PC-9 (cell line): Measurements from ENCODE around the gene SLC8A1. TPM values are rescaled to one million over a fixed set of nuclear protein-coding genes. Genes with fewer than 3 reads are reported as not detected.

Experiments
- BruUV-seq: library from RNA; stranded (reverse); fragments of 400-500 nt; replicated peaks from 2 replicates; lab custom pipeline; 2021; lab: Mats Ljungman, UMichigan
- CTCF ChIA-PET: fragments of 300-600 bp; sonication (Branson Sonifier 250); formaldehyde crosslinking; loops from one replicate; lab custom pipeline; 2022; ENCODE audit warnings: antibody characterized with exemption; lab: Charles Lee
- POLR2A ChIA-PET: fragments of 300-600 bp; sonication (Branson Sonifier 250); formaldehyde crosslinking; loops from one replicate; lab custom pipeline; 2022; ENCODE audit warnings: antibody characterized with exemption; ENCODE audit not compliant: unreplicated experiment; lab: Charles Lee
- DNase-seq, 2 experiments: peaks; one replicate each; pipeline versions ENCODE4 v3.0.0 to v3.0.0-alpha.2; 2015 to 2022; ENCODE audit warnings: mixed read lengths in 1 of 2
- H2AFZ ChIP-seq: fragments of 200-600 bp; sonication (generic); 2 replicates; pipeline ENCODE4 v1.8.1; 2017; ENCODE audit warnings: antibody characterized with exemption
- H3F3A ChIP-seq: fragments of 200-600 bp; sonication (generic); 2 replicates; pipeline ENCODE4 v1.8.1; 2017; ENCODE audit warnings: antibody characterized with exemption, mild to moderate bottlenecking, low read depth; ENCODE audit not compliant: insufficient read depth
- H3K27ac ChIP-seq: fragments of 200-600 bp; sonication (generic); 2 replicates; pipeline ENCODE4 v1.6.1; 2016; ENCODE audit warnings: mixed run types
- H3K27me3 ChIP-seq: fragments of 200-600 bp; sonication (generic); 2 replicates; pipeline ENCODE4 v1.6.1; 2016; ENCODE audit warnings: low read depth, mixed run types; ENCODE audit not compliant: insufficient read depth
- H3K36me3 ChIP-seq: fragments of 200-600 bp; sonication (generic); 2 replicates; pipeline ENCODE4 v1.6.1; 2016; ENCODE audit warnings: low read depth, mixed run types
- H3K4me1 ChIP-seq: fragments of 200-600 bp; sonication (generic); replicated peaks from 2 replicates; pipeline ENCODE4 v1.6.1; 2016; ENCODE audit warnings: mixed run types; ENCODE audit not compliant: insufficient read depth
- H3K4me2 ChIP-seq: fragments of 200-600 bp; sonication (generic); 2 replicates; pipeline ENCODE4 v1.6.1; 2017; ENCODE audit warnings: mixed run types
- H3K4me3 ChIP-seq: fragments of 200-600 bp; sonication (generic); 2 replicates; pipeline ENCODE4 v1.6.1; 2016; ENCODE audit warnings: mixed run types
- H3K79me2 ChIP-seq: fragments of 200-600 bp; sonication (generic); 2 replicates; pipeline ENCODE4 v1.6.1; 2017; ENCODE audit warnings: low read depth, mixed run types
- H3K9me2 ChIP-seq: fragments of 200-600 bp; sonication (generic); 2 replicates; pipeline ENCODE4 v1.8.1; 2017; ENCODE audit warnings: mild to moderate bottlenecking; ENCODE audit not compliant: insufficient read depth
- H3K9me3 ChIP-seq: fragments of 200-600 bp; sonication (generic); 2 replicates; pipeline ENCODE4 v1.8.1; 2016; ENCODE audit warnings: low read depth; ENCODE audit not compliant: insufficient read depth
- H4K20me1 ChIP-seq: fragments of 200-600 bp; sonication (generic); 2 replicates; pipeline ENCODE4 v1.8.1; 2017; ENCODE audit not compliant: insufficient read depth
- EZH2 ChIP-seq: fragments of 200-600 bp; sonication (generic); IDR thresholded peaks from 2 replicates; pipeline ENCODE4 v1.8.0; 2017; ENCODE audit warnings: antibody characterized with exemption, low read depth
- intact Hi-C: fragments of 100-400 bp; cut with micrococcal nuclease; formaldehyde crosslinking; loops from one replicate; pipeline ENCODE4 v1.10.0; 2022; ENCODE audit not compliant: unreplicated experiment
- total RNA-seq: library from RNA; stranded (reverse); gene quantifications from 2 replicates; pipeline ENCODE4 v1.2.3, GENCODE V29; 2021
- TF ChIP-seq, protein P1 (sequence below): fragments of 200-600 bp; sonication (generic); conservative IDR thresholded peaks from 2 replicates; pipeline ENCODE4 v1.6.1; 2017; ENCODE audit warnings: mixed run types, antibody characterized with exemption, mild to moderate bottlenecking, moderate library complexity

Gene SLC8A1
- total RNA-seq, 1 experiment from 2014 or later, result 13.5 TPM

DNA sequence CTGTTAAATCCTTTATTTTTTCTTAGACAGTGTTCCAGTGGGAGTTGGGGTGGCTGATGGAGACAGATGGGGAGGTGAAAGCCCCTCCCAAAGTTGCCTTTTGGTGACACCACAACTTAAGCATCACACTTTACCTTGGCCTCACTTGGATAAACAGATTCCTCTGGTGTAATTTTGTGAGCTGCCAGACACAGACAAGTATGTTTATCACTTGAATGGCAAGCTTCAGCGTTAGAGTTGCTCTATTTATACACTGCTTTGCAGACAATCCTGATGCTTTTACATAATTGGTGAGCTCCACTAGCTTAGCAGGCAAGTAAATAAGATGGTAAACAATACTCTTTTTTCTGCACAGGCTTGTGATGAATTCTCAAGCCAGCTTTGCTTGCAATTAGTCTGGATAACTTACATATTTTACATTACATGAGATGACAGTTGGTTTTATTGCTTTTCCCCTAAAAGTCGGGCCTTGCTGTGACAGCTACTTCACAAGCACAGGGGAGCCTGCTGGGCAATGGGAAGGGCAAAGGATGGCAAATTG lies 226.2 kb downstream of the SLC8A1 start:
- Histone ChIP-seq H3F3A (no peaks in the 10 kb centered on the region), H3K36me3 (no peaks in the 10 kb centered on the region), H3K9me3 (no peaks in the 10 kb centered on the region), H3K4me3 (no peak overlapping the region), H4K20me1 (no peaks in the 10 kb centered on the region), H3K9me2 (no peaks in the 10 kb centered on the region), H3K4me1 (no peaks in the 10 kb centered on the region), H3K79me2 (no peaks in the 10 kb centered on the region), H3K27ac (no peak overlapping the region), H2AFZ (no peak overlapping the region), H3K27me3 (no peaks in the 10 kb centered on the region), H3K4me2 (no peak overlapping the region)
- intact Hi-C loops, result no loop called here
- TF ChIP-seq, protein P1, sequence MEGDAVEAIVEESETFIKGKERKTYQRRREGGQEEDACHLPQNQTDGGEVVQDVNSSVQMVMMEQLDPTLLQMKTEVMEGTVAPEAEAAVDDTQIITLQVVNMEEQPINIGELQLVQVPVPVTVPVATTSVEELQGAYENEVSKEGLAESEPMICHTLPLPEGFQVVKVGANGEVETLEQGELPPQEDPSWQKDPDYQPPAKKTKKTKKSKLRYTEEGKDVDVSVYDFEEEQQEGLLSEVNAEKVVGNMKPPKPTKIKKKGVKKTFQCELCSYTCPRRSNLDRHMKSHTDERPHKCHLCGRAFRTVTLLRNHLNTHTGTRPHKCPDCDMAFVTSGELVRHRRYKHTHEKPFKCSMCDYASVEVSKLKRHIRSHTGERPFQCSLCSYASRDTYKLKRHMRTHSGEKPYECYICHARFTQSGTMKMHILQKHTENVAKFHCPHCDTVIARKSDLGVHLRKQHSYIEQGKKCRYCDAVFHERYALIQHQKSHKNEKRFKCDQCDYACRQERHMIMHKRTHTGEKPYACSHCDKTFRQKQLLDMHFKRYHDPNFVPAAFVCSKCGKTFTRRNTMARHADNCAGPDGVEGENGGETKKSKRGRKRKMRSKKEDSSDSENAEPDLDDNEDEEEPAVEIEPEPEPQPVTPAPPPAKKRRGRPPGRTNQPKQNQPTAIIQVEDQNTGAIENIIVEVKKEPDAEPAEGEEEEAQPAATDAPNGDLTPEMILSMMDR, result no peak
- BruUV-seq, result no TSS peak
- POLR2A ChIA-PET, result no interaction called here
- DNase-seq, result no peak
- CTCF ChIA-PET, result no interaction called here

DNA sequence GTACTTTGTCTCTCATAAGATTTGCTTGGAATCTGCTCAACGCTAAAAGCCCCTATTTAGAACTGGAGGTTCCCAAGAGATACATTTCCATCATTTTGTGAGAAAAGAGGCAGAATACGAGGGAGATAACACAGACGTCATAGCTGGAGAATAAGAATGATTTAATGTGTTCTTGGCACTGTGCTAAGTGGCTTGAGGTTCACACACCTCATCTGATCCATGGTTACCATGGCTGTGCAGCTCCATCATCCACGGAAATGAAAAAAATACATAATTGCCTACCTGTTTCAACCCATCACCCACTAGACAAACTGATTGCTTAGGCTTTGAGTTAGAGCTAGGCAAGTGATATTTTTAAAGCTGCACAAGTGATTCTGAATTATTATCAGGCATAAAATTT lies 227.6 kb downstream of the SLC8A1 start:
- intact Hi-C loops, result no loop called here
- Histone ChIP-seq H3K4me3 (no peak overlapping the region), H3K9me3 (no peaks in the 10 kb centered on the region), H3K4me2 (no peak overlapping the region), H3K9me2 (no peaks in the 10 kb centered on the region), H2AFZ (no peak overlapping the region), H3K27ac (no peak overlapping the region), H3F3A (no peaks in the 10 kb centered on the region), H3K36me3 (no peaks in the 10 kb centered on the region), H3K27me3 (no peaks in the 10 kb centered on the region), H3K79me2 (no peaks in the 10 kb centered on the region), H3K4me1 (no peaks in the 10 kb centered on the region), H4K20me1 (no peaks in the 10 kb centered on the region)
- no TSS peak for BruUV-seq
- TF ChIP-seq, protein P1, result no peak
- TF ChIP-seq EZH2, result no peak
- CTCF ChIA-PET, result no interaction called here
- POLR2A ChIA-PET, result no interaction called here
- DNase-seq, result no peak

DNA sequence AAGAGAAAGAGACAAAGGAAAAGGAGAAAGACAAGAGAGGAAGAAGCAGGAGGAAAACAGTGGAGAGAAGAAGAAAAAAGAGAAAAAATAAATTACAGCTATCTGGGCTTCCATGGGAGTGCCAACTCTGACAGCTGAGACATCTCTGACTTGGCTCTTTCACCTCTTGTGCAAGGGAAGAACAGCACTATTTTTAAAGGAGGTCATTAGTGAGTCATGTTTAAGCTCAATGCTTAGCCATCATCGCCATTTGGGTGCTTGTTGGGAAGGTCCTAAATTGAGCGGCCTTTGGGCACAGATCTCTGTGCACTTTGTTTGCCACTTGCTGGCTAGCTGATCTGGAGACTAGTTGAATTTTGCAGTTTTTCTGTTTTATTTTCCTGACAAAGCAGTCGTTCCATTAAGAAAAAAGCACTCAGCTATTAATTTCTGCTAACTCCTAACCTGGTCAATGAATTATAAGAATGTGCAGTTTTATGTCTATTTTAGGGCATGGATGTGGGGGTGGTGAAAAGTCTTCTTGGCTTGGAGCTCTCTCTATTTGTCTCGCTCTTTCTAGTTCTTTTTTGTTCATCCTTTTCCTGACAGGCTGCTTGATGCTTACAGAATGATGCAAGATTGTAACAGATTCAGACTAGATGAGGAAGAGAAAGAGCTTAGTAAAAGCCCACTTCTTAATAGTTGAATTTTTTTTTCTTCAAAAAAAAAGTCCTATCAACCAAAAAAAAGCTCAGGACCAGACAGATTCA lies 231.5 kb downstream of the SLC8A1 start:
- Histone ChIP-seq H4K20me1 (no peaks in the 10 kb centered on the region), H2AFZ (no peak overlapping the region), H3K9me2 (no peaks in the 10 kb centered on the region), H3K79me2 (no peaks in the 10 kb centered on the region), H3K27ac (no peak overlapping the region), H3K4me2 (no peak overlapping the region), H3K4me1 (no peaks in the 10 kb centered on the region), H3K27me3 (no peaks in the 10 kb centered on the region), H3F3A (no peaks in the 10 kb centered on the region), H3K9me3 (no peaks in the 10 kb centered on the region), H3K36me3 (no peaks in the 10 kb centered on the region), H3K4me3 (no peak overlapping the region)
- CTCF ChIA-PET, result no interaction called here
- no peak for DNase-seq
- POLR2A ChIA-PET, result no interaction called here
- TF ChIP-seq, protein P1, result no peak
- TF ChIP-seq EZH2, result no peak
- BruUV-seq, result no TSS peak
- intact Hi-C loops, result no loop called here
